Ascending aorta (tissue), 2 donors: Measurements from ENCODE around the gene ZNF746. TPM values are rescaled to one million over a fixed set of nuclear protein-coding genes. Genes with fewer than 3 reads are reported as not detected.

Experiments
- DNase-seq, 2 donors: peaks; one replicate each; pipeline ENCODE4 v3.0.0-alpha.2; 2019; ENCODE audit warnings: low spot score in 2 of 2
- H3K27ac ChIP-seq, 2 donors: fragments of 200-600 bp; sonication (generic); one replicate each; pipeline ENCODE4 v1.5.1; 2016 to 2017; ENCODE audit warnings: mild to moderate bottlenecking in 1 of 2
- H3K27me3 ChIP-seq: fragments of 200-600 bp; sonication (generic); one replicate; pipeline ENCODE4 v1.5.1; 2017
- H3K36me3 ChIP-seq, 2 donors: fragments of 200-600 bp; sonication (generic); one replicate each; pipeline ENCODE4 v1.5.1; 2016
- H3K4me1 ChIP-seq, 2 donors: fragments of 200-600 bp; sonication (generic); one replicate each; pipeline ENCODE4 v1.5.1; 2016 to 2017; ENCODE audit warnings: mild to moderate bottlenecking in 1 of 2
- H3K4me3 ChIP-seq, 2 donors: fragments of 200-600 bp; sonication (generic); one replicate each; pipeline ENCODE4 v1.5.1; 2016 to 2017; ENCODE audit warnings: mild to moderate bottlenecking in 1 of 2
- H3K9me3 ChIP-seq, 2 donors: fragments of 200-600 bp; sonication (generic); one replicate each; pipeline ENCODE4 v1.5.1; 2016
- CTCF ChIP-seq, 3 experiments: fragments of 200-600 bp in 2 of 3; fragments of 450-650 bp in 1 of 3; sonication (generic) in 2 of 3; IDR thresholded peaks; one replicate each; pipeline ENCODE4 v1.5.1; 2016 to 2019; ENCODE audit warnings: antibody characterized with exemption in 3 of 3, mild to moderate bottlenecking in 1 of 3, moderate library complexity in 1 of 3
- intact Hi-C: fragments of 100-400 bp; cut with DNase I; formaldehyde crosslinking; loops from one replicate; pipeline ENCODE4 v1.15.1; 2023
- total RNA-seq: library from RNA; depleted of rRNA; stranded (reverse); fragments of >200 nt; gene quantifications from one replicate; pipeline ENCODE4 v1.1.0, GENCODE V29; 2016

Gene ZNF746
- total RNA-seq, 1 donor from 2014 or later = 27.5 TPM

GRCh38 chr7:149457766-149458165, 39.8 kb downstream of the ZNF746 start:
- peaks cover 3 to 9% of the 10 kb centered on the region in 2 donors for H3K4me1 ChIP-seq
- no peaks in the 10 kb centered on the region for H3K9me3 ChIP-seq
- H3K27me3 ChIP-seq = no peaks in the 10 kb centered on the region
- intact Hi-C loops = no loop called here
- TF ChIP-seq CTCF (IDR thresholded peaks at IDR 0.05) = no peak
- H3K36me3 ChIP-seq = peaks cover 21 to 37% of the 10 kb centered on the region in 2 donors
- H3K27ac ChIP-seq = no peak overlapping the region
- H3K4me3 ChIP-seq = no peak overlapping the region
- no peak for DNase-seq

- no peak for TF ChIP-seq CTCF (IDR thresholded peaks at IDR 0.05)
- Histone ChIP-seq H3K36me3 (peaks cover 21 to 39% of the 10 kb centered on the region in 2 donors), H3K4me3 (no peak overlapping the region), H3K27ac (no peak overlapping the region), H3K4me1 (peaks cover 3 to 9% of the 10 kb centered on the region in 2 donors), H3K9me3 (no peaks in the 10 kb centered on the region), H3K27me3 (no peaks in the 10 kb centered on the region)
- intact Hi-C loops = no loop called here
- DNase-seq = no peak
Observed at GRCh38 chr7:149456506-149457421, 40.8 kb downstream of the ZNF746 start.

- intact Hi-C loops = no loop called here
- H3K27ac ChIP-seq = no peak overlapping the region
- no peaks in the 10 kb centered on the region for H3K9me3 ChIP-seq
- no peak for TF ChIP-seq CTCF (IDR thresholded peaks at IDR 0.05)
- peaks cover 35 to 51% of the 10 kb centered on the region in 2 donors for H3K36me3 ChIP-seq
- H3K4me1 ChIP-seq = peaks cover 3 to 5% of the 10 kb centered on the region in 2 donors
- no peak for DNase-seq
- H3K4me3 ChIP-seq = no peak overlapping the region
- no peaks in the 10 kb centered on the region for H3K27me3 ChIP-seq
Observed at GRCh38 chr7:149455175-149455950, 42.2 kb downstream of the ZNF746 start.

- Histone ChIP-seq H3K27ac (no peak overlapping the region), H3K36me3 (peaks cover 41 to 57% of the 10 kb centered on the region in 2 donors), H3K4me1 (peaks cover 3 to 5% of the 10 kb centered on the region in 2 donors), H3K27me3 (no peaks in the 10 kb centered on the region), H3K4me3 (no peak overlapping the region), H3K9me3 (no peaks in the 10 kb centered on the region)
- no peak for DNase-seq
- TF ChIP-seq CTCF (IDR thresholded peaks at IDR 0.05) = no peak
- intact Hi-C loops = no loop called here
Observed at GRCh38 chr7:149454750-149455149, 42.9 kb downstream of the ZNF746 start.

GRCh38 chr7:149454006-149454405, 43.6 kb downstream of the ZNF746 start:
- DNase-seq = no peak
- no peak for TF ChIP-seq CTCF (IDR thresholded peaks at IDR 0.05)
- Histone ChIP-seq H3K4me3 (no peak overlapping the region), H3K36me3 (peaks cover 48 to 64% of the 10 kb centered on the region in 2 donors), H3K27me3 (no peaks in the 10 kb centered on the region), H3K27ac (no peak overlapping the region), H3K9me3 (no peaks in the 10 kb centered on the region), H3K4me1 (peaks cover 0 to under 1% of the 10 kb centered on the region in 2 donors)
- intact Hi-C loops = no loop called here
